K562 (cell line): ENCODE results near the gene PEF1. TPM values are rescaled to one million over a fixed set of nuclear protein-coding genes. Genes with fewer than 3 reads are reported as not detected.

Experiments used
- ATAC-seq: fragments of 200-7000 bp; cut with Tn5 transposase; 3 replicates; pipeline ENCODE4 v1.9.1; 2020; ENCODE audit warnings: moderate library complexity
- BruUV-seq: library from RNA; stranded (reverse); fragments of 400-500 nt; replicated peaks from 2 replicates; lab custom pipeline; 2021; lab: Mats Ljungman, UMichigan
- CTCF ChIA-PET: fragments of 300-600 bp; formaldehyde crosslinking; extraction: SDS; loops from one replicate; lab custom pipeline; 2021; ENCODE audit warnings: low intra/inter-chr PET ratio; lab: Yijun Ruan, JAX
- POLR2A ChIA-PET: fragments of 300-600, 350-650 bp; sonication (Branson Sonifier 250); formaldehyde crosslinking; extraction: SDS; loops from one replicate; lab custom pipeline; 2021; ENCODE audit warnings: antibody characterized with exemption, inconsistent platforms; lab: Yijun Ruan, JAX
- DNase-seq, 4 experiments: peaks; one replicate each; pipeline versions ENCODE4 v3.0.0 to v3.0.0-alpha.2; 2011 to 2018; ENCODE audit warnings: low spot score in 3 of 4, mixed read lengths in 3 of 4; ENCODE audit errors: extremely low read depth in 1 of 4
- FAIRE-seq: peaks from 2 replicates; lab custom pipeline; 2011; peaks lifted over from hg19 to GRCh38; lab: Jason Lieb, UNC
- H2AFZ ChIP-seq: 2 replicates; pipeline ENCODE4 v1.6.0; 2011; ENCODE audit warnings: low read depth, low read length, control low read depth, inconsistent platforms
- H3K27ac ChIP-seq: fragments of 200-600 bp; 3 replicates; pipeline ENCODE4 v1.8.0; 2011; ENCODE audit warnings: low read depth, mild to moderate bottlenecking, control low read depth, inconsistent platforms, low read length, moderate library complexity, mixed read lengths; ENCODE audit errors: extremely low read depth
- H3K27me3 ChIP-seq, 2 experiments: fragments of 300-600 bp in 1 of 2; 2 replicates in 1 of 2; 3 replicates in 1 of 2; pipeline versions ENCODE4 v1.6.0 to v1.8.0; 2011; ENCODE audit warnings: inconsistent platforms in 2 of 2, low read length in 2 of 2, mild to moderate bottlenecking in 1 of 2, mixed read lengths in 1 of 2, moderate library complexity in 1 of 2; ENCODE audit not compliant: control insufficient read depth in 2 of 2, insufficient read depth in 2 of 2
- H3K36me3 ChIP-seq: fragments of 300-600 bp; 3 replicates; pipeline ENCODE4 v1.8.0; 2011; ENCODE audit warnings: mild to moderate bottlenecking, low read length, inconsistent platforms; ENCODE audit not compliant: control insufficient read depth, insufficient read depth
- H3K4me1 ChIP-seq, 2 experiments: fragments of 200-600 bp in 1 of 2; replicated peaks in 1 of 2; 2 replicates in 1 of 2; 3 replicates in 1 of 2; pipeline versions ENCODE4 v1.5.1 to v1.8.0; 2011; ENCODE audit warnings: inconsistent platforms in 2 of 2, low read length in 2 of 2, mild to moderate bottlenecking in 1 of 2, mixed read lengths in 1 of 2, moderate library complexity in 1 of 2; ENCODE audit not compliant: control insufficient read depth in 2 of 2, insufficient read depth in 2 of 2
- H3K4me2 ChIP-seq: 2 replicates; pipeline ENCODE4 v1.6.1; 2011; ENCODE audit warnings: low read length, control low read depth, inconsistent platforms, mixed read lengths; ENCODE audit not compliant: insufficient read depth
- H3K4me3 ChIP-seq: fragments of 200-600 bp; sonication (generic), shearing (Covaris generic); 2 replicates; pipeline ENCODE4 v1.5.1; 2016; ENCODE audit warnings: control low read depth, inconsistent platforms
- H3K79me2 ChIP-seq: fragments of 200-600 bp; 3 replicates; pipeline ENCODE4 v1.8.0; 2011; ENCODE audit warnings: low read length, inconsistent platforms; ENCODE audit not compliant: control insufficient read depth, insufficient read depth
- H3K9ac ChIP-seq, 2 experiments: 2 replicates each; pipeline versions ENCODE4 v1.6.0 to v1.6.1; 2011; ENCODE audit warnings: low read depth in 2 of 2, low read length in 2 of 2, control low read depth in 1 of 2, inconsistent platforms in 1 of 2, mild to moderate bottlenecking in 1 of 2, mixed read lengths in 1 of 2; ENCODE audit not compliant: insufficient read depth in 1 of 2
- H3K9me1 ChIP-seq: one replicate; pipeline ENCODE4 v1.6.0; 2011; ENCODE audit warnings: inconsistent platforms, mild to moderate bottlenecking, low read length, moderate library complexity; ENCODE audit not compliant: control insufficient read depth, insufficient read depth
- H3K9me3 ChIP-seq: replicated peaks from 2 replicates; pipeline ENCODE4 v1.5.1; 2011; ENCODE audit warnings: low read depth, low read length, inconsistent platforms; ENCODE audit not compliant: control insufficient read depth, insufficient read depth
- H4K20me1 ChIP-seq: replicated peaks from 2 replicates; pipeline ENCODE4 v1.6.1; 2011; ENCODE audit warnings: low read length, inconsistent platforms, mixed read lengths; ENCODE audit not compliant: control insufficient read depth, insufficient read depth
- ESRRA ChIP-seq: fragments of 450-650 bp; IDR thresholded peaks from 2 replicates; pipeline ENCODE4 v1.6.1; 2014; ENCODE audit warnings: low read depth, mild to moderate bottlenecking, moderate library complexity, borderline replicate concordance
- FOXK2 ChIP-seq, 2 experiments: fragments of 450-650 bp; IDR thresholded peaks in 1 of 2; conservative IDR thresholded peaks in 1 of 2; 2 replicates each; pipeline ENCODE4 v1.6.1; 2016; ENCODE audit warnings: low read depth in 2 of 2, mild to moderate bottlenecking in 1 of 2
- HDAC6 ChIP-seq: IDR thresholded peaks from 2 replicates; pipeline ENCODE4 v1.6.1; 2012; ENCODE audit warnings: low read depth, mild to moderate bottlenecking, control low read depth, inconsistent platforms, low read length, moderate library complexity
- PHTF2 ChIP-seq: fragments of 250-450 bp; sonication (Bioruptor Pico); IDR thresholded peaks from 2 replicates; pipeline ENCODE4 v1.5.0; 2021; ENCODE audit warnings: mild to moderate bottlenecking
- TEAD1 ChIP-seq, 2 experiments: fragments of 450-650 bp in 1 of 2; sonication (generic) in 1 of 2; formaldehyde crosslinking; IDR thresholded peaks; 2 replicates each; pipeline versions ENCODE4 v1.4.0 to v1.8.0; 2020 to 2022; ENCODE audit warnings: mild to moderate bottlenecking in 2 of 2, missing genetic modification reagents in 1 of 2
- U2AF2 ChIP-seq: fragments of 200-400 bp; formaldehyde crosslinking; optimal IDR thresholded peaks from 2 replicates; pipeline ENCODE3; 2017; ENCODE audit warnings: low read depth, mild to moderate bottlenecking, low read length
- ZNF263 ChIP-seq: sonication (generic); formaldehyde crosslinking; IDR thresholded peaks from 2 replicates; pipeline ENCODE4 v1.8.0; 2022; ENCODE audit warnings: mild to moderate bottlenecking, missing genetic modification reagents, borderline replicate concordance
- ZNF3 ChIP-seq: fragments of 250-450 bp; sonication (Bioruptor Pico); IDR thresholded peaks from 2 replicates; pipeline ENCODE4 v1.5.0; 2021; ENCODE audit warnings: mild to moderate bottlenecking, moderate library complexity
- ZNF778 ChIP-seq: fragments of 450-650 bp; formaldehyde crosslinking; IDR thresholded peaks from 2 replicates; pipeline ENCODE4 v1.4.0; 2020; ENCODE audit warnings: mild to moderate bottlenecking, moderate library complexity
- WGBS: fragments of 100-300 bp; shearing (Covaris generic); methylation state at CpG from one replicate; pipeline ENCODE4 v1.1.6; 2016; ENCODE audit warnings: low coverage, mixed read lengths; ENCODE audit not compliant: insufficient coverage; ENCODE audit errors: missing lambda C conversion rate; 5-methylcytosine and 5-hydroxymethylcytosine counted together
- in situ Hi-C: fragments of 300-500 bp; cut with MboI; formaldehyde crosslinking; loops from 4 replicates; pipeline ENCODE4 v1.15.0; 2018; ENCODE audit warnings: inconsistent platforms, mixed read lengths
- intact Hi-C: fragments of 100-400 bp; cut with micrococcal nuclease; formaldehyde crosslinking; loops from 2 replicates; pipeline ENCODE4 v1.14.2; 2022
- polyA plus RNA-seq, 8 experiments: library from polyadenylated mRNA; depleted of rRNA in 4 of 8; stranded (reverse) in 5 of 8; unstranded in 3 of 8; fragments of >200 nt; fragmentation: Nextera tagmentation in 2 of 8; fragmentation: Illumina TruSeq in 1 of 8; extraction: Ambion mirVana in 2 of 8; extraction: Trizol in 1 of 8; gene quantifications; 2 replicates each; pipeline versions ENCODE4 v1.2.1 to v1.2.3, GENCODE V29; 2011 to 2014; ENCODE audit warnings: inconsistent platforms in 1 of 8, missing spikeins in 1 of 8
- total RNA-seq, 7 experiments: library from RNA; depleted of rRNA in 6 of 7; stranded (reverse); fragments of >200 nt in 6 of 7; fragmentation: Illumina TruSeq in 2 of 7; extraction: Trizol in 2 of 7; gene quantifications; 2 replicates each; pipeline versions ENCODE4 v1.2.1 to v1.2.3, GENCODE V29; 2011 to 2021; ENCODE audit warnings: low replicate concordance in 1 of 7
- TF ChIP-seq, protein P1 (sequence below), 3 experiments: IDR thresholded peaks in 2 of 3; conservative IDR thresholded peaks in 1 of 3; 2 replicates each; pipeline ENCODE4 v1.5.1; 2011 to 2012; ENCODE audit warnings: low read length in 3 of 3, mild to moderate bottlenecking in 3 of 3, control low read depth in 2 of 3, improper control_type of control experiment in 1 of 3, inconsistent platforms in 1 of 3, low read depth in 1 of 3, mixed read lengths in 1 of 3, moderate library complexity in 1 of 3; ENCODE audit not compliant: insufficient read depth in 2 of 3

The PEF1 gene
- total and polyA plus RNA-seq, 9 of the 15 experiments (the other 6 are each of a cell fraction or from before 2014, with no cell fraction given): 26.3 to 95.5 (median 61.9) TPM

- POLR2A ChIA-PET: interaction anchor here (0.9 to 1.0 kb wide), 2 partner anchors 9 to 283 kb away, joined by 3 to 4 read pairs; no protein-coding TSS in a partner anchor
- FAIRE-seq (peak; percentile 32), ATAC-seq (no peak), DNase-seq (no peak)
- H3K9me1 ChIP-seq: no peaks in the 10 kb centered on the region
- no peak overlapping the region for H3K4me3 ChIP-seq
- BruUV-seq: no TSS peak
- 0 out of 4 replicates have a peak overlapping the region, but pooled peaks of 1 of the 2 experiments have one; percentile 21 for H3K9ac ChIP-seq
- no peaks in the 10 kb centered on the region for H3K79me2 ChIP-seq
- CTCF ChIA-PET: no interaction called here
- no peak overlapping the region for H3K4me2 ChIP-seq
- peaks cover 21% of the 10 kb centered on the region for H4K20me1 ChIP-seq
- 0% methylated on average over 9 of the region's 9 CpGs for WGBS
- H3K9me3 ChIP-seq: no peaks in the 10 kb centered on the region
- H3K4me1 ChIP-seq: peaks cover 0 to 9% of the 10 kb centered on the region in 2 experiments; a peak in 1 of 5 replicates
- no peaks in the 10 kb centered on the region for H3K36me3 ChIP-seq
- no peak overlapping the region for H3K27ac ChIP-seq
- in situ Hi-C loops: no loop called here
- no peak overlapping the region for H2AFZ ChIP-seq
- 0 out of 4 replicates have a peak, but pooled peaks of 1 of the 2 experiments have one; percentile 41 for TF ChIP-seq TEAD1 (CRISPR knock-in tag; IDR thresholded peaks at IDR 0.05)
- TF ChIP-seq ZNF3 (CRISPR knock-in tag): no peak
- H3K27me3 ChIP-seq: peaks cover 66 to 95% of the 10 kb centered on the region in 2 experiments
- intact Hi-C loops: no loop called here
Measured at GRCh38 chr1:31681415-31681814, 36.7 kb upstream of the PEF1 start.

DNA sequence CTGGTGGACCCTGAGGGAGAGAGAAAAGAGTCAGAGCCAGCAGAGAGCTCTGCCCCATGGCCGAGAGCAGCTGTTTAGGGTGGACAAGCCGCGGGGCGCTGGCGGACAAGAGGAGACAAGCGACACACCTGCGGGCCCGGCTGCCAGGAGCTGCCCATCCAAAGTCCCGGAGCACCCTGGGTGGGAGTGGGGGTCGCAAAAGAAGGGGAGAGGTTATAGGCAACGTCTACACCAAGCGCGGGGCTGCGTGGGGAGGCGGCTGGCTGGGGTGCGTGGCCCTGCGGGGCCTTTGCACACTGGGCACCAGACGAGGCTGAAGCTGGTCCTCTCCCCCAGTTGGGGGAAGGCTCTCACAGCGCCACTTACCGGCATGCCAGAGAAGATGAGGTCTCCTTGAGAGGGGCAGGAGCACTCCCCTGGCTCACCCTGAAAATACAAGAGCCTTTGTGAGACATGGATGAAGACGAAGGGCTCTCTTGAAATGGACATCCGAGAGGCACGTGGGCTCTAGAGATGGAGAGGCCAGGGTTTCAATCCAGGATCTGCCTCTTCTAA lies 35.1 kb upstream of the PEF1 start:
- intact Hi-C loops (no loop called here), in situ Hi-C loops (no loop called here)
- POLR2A ChIA-PET: interaction anchor here (0.6 to 1.6 kb wide), 4 partner anchors 11 to 25 kb away, joined by 4 to 7 read pairs (median 4); no protein-coding TSS in a partner anchor

More for the DNA sequence above, 35.1 kb upstream of the PEF1 start:
- H4K20me1 ChIP-seq: peaks cover 14% of the 10 kb centered on the region
- no peak overlapping the region for H2AFZ ChIP-seq
- FAIRE-seq (no peak), DNase-seq (no peak), ATAC-seq (peak; percentile 43; the same call in 2 of the 3 replicates)
- no peaks in the 10 kb centered on the region for H3K9me3 ChIP-seq
- no peaks in the 10 kb centered on the region for H3K9me1 ChIP-seq
- CTCF ChIA-PET: no interaction called here
- no peak overlapping the region for H3K27ac ChIP-seq
- no peak overlapping the region for H3K9ac ChIP-seq
- H3K27me3 ChIP-seq: peaks cover 60 to 95% of the 10 kb centered on the region in 2 experiments
- no TSS peak for BruUV-seq
- WGBS: 1% methylated on average over 23 of the region's 23 CpGs
- H3K4me3 ChIP-seq: no peak overlapping the region
- no peak for TF ChIP-seq HDAC6
- peak; percentile 24; the same call in 1 of the 2 replicates for TF ChIP-seq ZNF263 (CRISPR knock-in tag)
- TF ChIP-seq ZNF778 (CRISPR knock-in tag): no peak
- TF ChIP-seq, protein P1, sequence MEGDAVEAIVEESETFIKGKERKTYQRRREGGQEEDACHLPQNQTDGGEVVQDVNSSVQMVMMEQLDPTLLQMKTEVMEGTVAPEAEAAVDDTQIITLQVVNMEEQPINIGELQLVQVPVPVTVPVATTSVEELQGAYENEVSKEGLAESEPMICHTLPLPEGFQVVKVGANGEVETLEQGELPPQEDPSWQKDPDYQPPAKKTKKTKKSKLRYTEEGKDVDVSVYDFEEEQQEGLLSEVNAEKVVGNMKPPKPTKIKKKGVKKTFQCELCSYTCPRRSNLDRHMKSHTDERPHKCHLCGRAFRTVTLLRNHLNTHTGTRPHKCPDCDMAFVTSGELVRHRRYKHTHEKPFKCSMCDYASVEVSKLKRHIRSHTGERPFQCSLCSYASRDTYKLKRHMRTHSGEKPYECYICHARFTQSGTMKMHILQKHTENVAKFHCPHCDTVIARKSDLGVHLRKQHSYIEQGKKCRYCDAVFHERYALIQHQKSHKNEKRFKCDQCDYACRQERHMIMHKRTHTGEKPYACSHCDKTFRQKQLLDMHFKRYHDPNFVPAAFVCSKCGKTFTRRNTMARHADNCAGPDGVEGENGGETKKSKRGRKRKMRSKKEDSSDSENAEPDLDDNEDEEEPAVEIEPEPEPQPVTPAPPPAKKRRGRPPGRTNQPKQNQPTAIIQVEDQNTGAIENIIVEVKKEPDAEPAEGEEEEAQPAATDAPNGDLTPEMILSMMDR (IDR thresholded peaks at IDR 0.05 in 2 of 3, conservative IDR thresholded peaks at IDR 0.05 in 1 of 3; ENCODE audit: insufficient read depth in 2 of 3, low read depth in 1 of 3, low read length in 3 of 3): peak in 2 of 3 experiments; percentile 35 to 38; a peak in 3 of 6 replicates
- TF ChIP-seq FOXK2 (conservative IDR thresholded peaks at IDR 0.05 in 1 of 2, IDR thresholded peaks at IDR 0.05 in 1 of 2; ENCODE audit: low read depth in 2 of 2): no peak
- TF ChIP-seq ESRRA: peak; percentile 33; the same call in 1 of the 2 replicates
- TF ChIP-seq U2AF2: no peak
- no peak for TF ChIP-seq PHTF2 (CRISPR knock-in tag)
- H3K4me2 ChIP-seq: no peak overlapping the region
- H3K79me2 ChIP-seq: no peaks in the 10 kb centered on the region
- no peaks in the 10 kb centered on the region for H3K36me3 ChIP-seq
- H3K4me1 ChIP-seq: peaks cover 0 to 9% of the 10 kb centered on the region in 2 experiments; a peak in 1 of 5 replicates
